ENCODE results near the gene ATF6. TPM values are rescaled to one million over a fixed set of nuclear protein-coding genes. Genes with fewer than 3 reads are reported as not detected.

ATF6 gene
- polyA plus RNA-seq, 2 donors: 2.5 to 6.5 TPM

- H3K9me3 ChIP-seq (ENCODE audit: control insufficient read depth in 2 of 2, insufficient read depth in 1 of 2, low read depth in 1 of 2, low read length in 1 of 2): no peaks in the 10 kb centered on the region
Observed at GRCh38 chr1:161949548-161949947, 183.4 kb downstream of the ATF6 start.

GRCh38 chr1:161950377-161950776 is 184.3 kb downstream of the ATF6 start:
- H3K4me1 ChIP-seq (ENCODE audit: control insufficient read depth in 2 of 2, insufficient read depth in 2 of 2, low read length in 1 of 2): no peaks in the 10 kb centered on the region
- WGBS, 2 donors: 94 to 100% methylated on average over 1 of the region's 1 CpG
- H3K4me3 ChIP-seq (ENCODE audit: low read depth in 1 of 2, low read length in 2 of 2): no peak overlapping the region
- no peaks in the 10 kb centered on the region for H3K9me3 ChIP-seq (ENCODE audit: control insufficient read depth in 2 of 2, insufficient read depth in 1 of 2, low read depth in 1 of 2, low read length in 1 of 2)
- H3K27ac ChIP-seq (ENCODE audit: low read depth in 2 of 2, low read length in 1 of 2): no peak overlapping the region
- H3K27me3 ChIP-seq (ENCODE audit: control insufficient read depth in 1 of 2, insufficient read depth in 2 of 2, low read length in 2 of 2): no peaks in the 10 kb centered on the region
- no peaks in the 10 kb centered on the region for H3K36me3 ChIP-seq (ENCODE audit: control insufficient read depth in 2 of 2, insufficient read depth in 2 of 2, low read length in 1 of 2)

More at GRCh38 chr1:161949548-161949947, 183.4 kb downstream of the ATF6 start:
- peak overlapping the region; percentile 6 to 33 for H3K27ac ChIP-seq (ENCODE audit: low read depth in 2 of 2, low read length in 1 of 2)
- no peaks in the 10 kb centered on the region for H3K27me3 ChIP-seq (ENCODE audit: control insufficient read depth in 1 of 2, insufficient read depth in 2 of 2, low read length in 2 of 2)
- H3K36me3 ChIP-seq (ENCODE audit: control insufficient read depth in 2 of 2, insufficient read depth in 2 of 2, low read length in 1 of 2): no peaks in the 10 kb centered on the region
- peaks cover 0 to under 1% of the 10 kb centered on the region in 2 donors for H3K4me1 ChIP-seq (ENCODE audit: control insufficient read depth in 2 of 2, insufficient read depth in 2 of 2, low read length in 1 of 2)
- WGBS, 2 donors: 81 to 84% methylated on average over 2 of the region's 2 CpGs
- no peak overlapping the region for H3K4me3 ChIP-seq (ENCODE audit: low read depth in 1 of 2, low read length in 2 of 2)

DNA sequence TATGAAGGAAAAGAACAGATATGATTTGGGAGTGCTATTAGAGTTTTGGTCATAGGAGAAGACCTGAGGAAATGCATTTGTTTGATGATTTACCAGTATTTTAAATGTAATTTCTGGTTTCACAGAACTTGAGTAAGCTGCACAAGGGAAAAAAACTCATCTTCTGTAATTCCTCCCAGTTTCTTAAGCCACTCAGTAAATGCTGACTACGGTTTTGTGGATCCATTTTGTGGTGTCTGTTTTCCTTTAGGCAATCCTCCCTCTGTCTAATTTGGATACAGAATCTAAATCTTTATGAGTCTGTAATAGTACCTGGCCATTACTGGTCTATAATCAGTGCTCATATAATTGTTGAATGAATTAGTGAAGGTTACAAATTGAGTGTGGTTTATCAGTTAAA is 185.5 kb downstream of the ATF6 start:
- no peaks in the 10 kb centered on the region for H3K4me1 ChIP-seq (ENCODE audit: control insufficient read depth in 2 of 2, insufficient read depth in 2 of 2, low read length in 1 of 2)
- H3K27ac ChIP-seq (ENCODE audit: low read depth in 2 of 2, low read length in 1 of 2): no peak overlapping the region
- H3K27me3 ChIP-seq (ENCODE audit: control insufficient read depth in 1 of 2, insufficient read depth in 2 of 2, low read length in 2 of 2): no peaks in the 10 kb centered on the region
- no peak overlapping the region for H3K4me3 ChIP-seq (ENCODE audit: low read depth in 1 of 2, low read length in 2 of 2)
- H3K36me3 ChIP-seq (ENCODE audit: control insufficient read depth in 2 of 2, insufficient read depth in 2 of 2, low read length in 1 of 2): no peaks in the 10 kb centered on the region
- no peaks in the 10 kb centered on the region for H3K9me3 ChIP-seq (ENCODE audit: control insufficient read depth in 2 of 2, insufficient read depth in 1 of 2, low read depth in 1 of 2, low read length in 1 of 2)
- 90 to 94% methylated on average over 1 of the region's 1 CpG for WGBS, 2 donors

DNA sequence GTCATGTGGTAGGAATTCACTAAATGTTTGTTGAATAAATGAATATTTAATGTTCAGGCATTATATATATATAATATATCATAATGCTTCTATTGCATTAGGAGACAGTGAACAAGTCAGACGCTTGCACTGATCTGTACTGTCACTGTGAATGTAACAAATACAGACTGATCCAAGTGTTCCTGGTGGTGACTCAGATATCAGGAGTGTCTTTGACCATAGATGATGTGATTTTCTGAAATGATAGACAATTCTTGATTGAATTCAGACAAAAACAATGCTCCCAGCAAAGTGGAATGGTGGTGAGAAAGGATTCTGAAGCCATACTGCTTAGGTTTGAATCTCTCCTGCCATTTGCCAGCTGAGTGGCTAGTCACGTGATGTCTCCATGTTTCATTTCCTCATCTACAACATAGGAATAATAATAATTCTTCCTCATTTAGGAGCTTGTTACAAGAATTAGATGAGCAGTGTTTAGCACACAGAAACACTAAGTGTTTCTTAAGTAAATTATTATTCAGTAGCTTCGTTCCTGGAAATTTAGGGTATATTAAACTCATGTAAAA is 186.6 kb downstream of the ATF6 start:
- WGBS, 2 donors: 92 to 94% methylated on average over 3 of the region's 3 CpGs
- no peaks in the 10 kb centered on the region for H3K9me3 ChIP-seq (ENCODE audit: control insufficient read depth in 2 of 2, insufficient read depth in 1 of 2, low read depth in 1 of 2, low read length in 1 of 2)
- H3K4me1 ChIP-seq (ENCODE audit: control insufficient read depth in 2 of 2, insufficient read depth in 2 of 2, low read length in 1 of 2): no peaks in the 10 kb centered on the region
- H3K36me3 ChIP-seq (ENCODE audit: control insufficient read depth in 2 of 2, insufficient read depth in 2 of 2, low read length in 1 of 2): no peaks in the 10 kb centered on the region
- H3K27me3 ChIP-seq (ENCODE audit: control insufficient read depth in 1 of 2, insufficient read depth in 2 of 2, low read length in 2 of 2): no peaks in the 10 kb centered on the region
- no peak overlapping the region for H3K27ac ChIP-seq (ENCODE audit: low read depth in 2 of 2, low read length in 1 of 2)
- H3K4me3 ChIP-seq (ENCODE audit: low read depth in 1 of 2, low read length in 2 of 2): no peak overlapping the region

GRCh38 chr1:161953256-161953920 is 187.3 kb downstream of the ATF6 start:
- no peaks in the 10 kb centered on the region for H3K27me3 ChIP-seq (ENCODE audit: control insufficient read depth in 1 of 2, insufficient read depth in 2 of 2, low read length in 2 of 2)
- H3K36me3 ChIP-seq (ENCODE audit: control insufficient read depth in 2 of 2, insufficient read depth in 2 of 2, low read length in 1 of 2): peaks cover 0 to 2% of the 10 kb centered on the region in 2 donors
- H3K9me3 ChIP-seq (ENCODE audit: control insufficient read depth in 2 of 2, insufficient read depth in 1 of 2, low read depth in 1 of 2, low read length in 1 of 2): no peaks in the 10 kb centered on the region
- H3K4me3 ChIP-seq (ENCODE audit: low read depth in 1 of 2, low read length in 2 of 2): no peak overlapping the region
- no peaks in the 10 kb centered on the region for H3K4me1 ChIP-seq (ENCODE audit: control insufficient read depth in 2 of 2, insufficient read depth in 2 of 2, low read length in 1 of 2)
- H3K27ac ChIP-seq (ENCODE audit: low read depth in 2 of 2, low read length in 1 of 2): no peak overlapping the region
- 84 to 90% methylated on average over 5 of the region's 5 CpGs for WGBS, 2 donors

GRCh38 chr1:161954050-161954449 is 187.9 kb downstream of the ATF6 start:
- H3K27ac ChIP-seq (ENCODE audit: low read depth in 2 of 2, low read length in 1 of 2): no peak overlapping the region
- WGBS, 2 donors: 54 to 57% methylated on average over 2 of the region's 2 CpGs

DNA sequence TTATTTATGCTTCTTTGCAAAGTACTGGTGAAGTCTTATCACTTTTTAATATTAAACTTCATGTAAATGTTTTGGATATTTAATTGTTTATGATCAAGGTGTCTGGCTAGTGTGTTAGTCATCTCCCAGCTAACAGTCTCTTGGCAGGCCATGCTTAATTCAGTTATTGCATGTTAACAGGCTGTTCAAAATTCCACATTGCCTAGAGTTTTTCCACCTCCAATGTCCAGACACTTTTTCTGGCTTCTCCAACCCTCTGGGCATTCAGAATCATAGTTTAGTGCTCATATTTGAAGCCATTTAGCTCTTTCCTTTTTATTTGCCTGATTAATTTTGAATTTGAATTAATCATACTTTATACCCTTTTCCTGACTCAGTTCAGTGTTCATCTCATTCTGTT is 188.3 kb downstream of the ATF6 start:
- H3K4me1 ChIP-seq (ENCODE audit: control insufficient read depth in 2 of 2, insufficient read depth in 2 of 2, low read length in 1 of 2): no peaks in the 10 kb centered on the region
- H3K4me3 ChIP-seq (ENCODE audit: low read depth in 1 of 2, low read length in 2 of 2): no peak overlapping the region
- no peak overlapping the region for H3K27ac ChIP-seq (ENCODE audit: low read depth in 2 of 2, low read length in 1 of 2)

More at GRCh38 chr1:161954050-161954449, 187.9 kb downstream of the ATF6 start:
- peaks cover 0 to 4% of the 10 kb centered on the region in 2 donors for H3K36me3 ChIP-seq (ENCODE audit: control insufficient read depth in 2 of 2, insufficient read depth in 2 of 2, low read length in 1 of 2)
- no peaks in the 10 kb centered on the region for H3K9me3 ChIP-seq (ENCODE audit: control insufficient read depth in 2 of 2, insufficient read depth in 1 of 2, low read depth in 1 of 2, low read length in 1 of 2)
- no peak overlapping the region for H3K4me3 ChIP-seq (ENCODE audit: low read depth in 1 of 2, low read length in 2 of 2)
- no peaks in the 10 kb centered on the region for H3K27me3 ChIP-seq (ENCODE audit: control insufficient read depth in 1 of 2, insufficient read depth in 2 of 2, low read length in 2 of 2)
- no peaks in the 10 kb centered on the region for H3K4me1 ChIP-seq (ENCODE audit: control insufficient read depth in 2 of 2, insufficient read depth in 2 of 2, low read length in 1 of 2)

DNA sequence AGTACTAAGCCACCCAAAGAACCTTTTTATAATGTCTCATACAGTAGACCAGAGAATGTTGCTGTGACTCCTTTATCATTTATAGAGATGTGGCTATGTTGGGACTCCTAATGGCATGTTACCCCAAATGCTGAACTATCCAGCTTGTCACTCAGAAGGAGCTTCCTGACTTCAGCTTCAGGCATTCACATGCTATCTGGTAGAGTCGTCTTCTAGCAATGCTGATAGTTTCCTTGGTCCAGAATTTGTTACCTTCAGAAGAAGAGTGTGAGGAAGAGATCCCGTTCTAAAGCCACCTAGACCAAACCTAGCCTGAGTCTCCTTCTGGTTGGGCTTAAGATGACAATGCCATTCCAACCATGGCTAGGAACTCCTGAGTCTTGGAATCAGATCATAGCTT is 189.5 kb downstream of the ATF6 start:
- H3K27me3 ChIP-seq (ENCODE audit: control insufficient read depth in 1 of 2, insufficient read depth in 2 of 2, low read length in 2 of 2): no peaks in the 10 kb centered on the region
- no peak overlapping the region for H3K27ac ChIP-seq (ENCODE audit: low read depth in 2 of 2, low read length in 1 of 2)
- no peak overlapping the region for H3K4me3 ChIP-seq (ENCODE audit: low read depth in 1 of 2, low read length in 2 of 2)
- no peaks in the 10 kb centered on the region for H3K9me3 ChIP-seq (ENCODE audit: control insufficient read depth in 2 of 2, insufficient read depth in 1 of 2, low read depth in 1 of 2, low read length in 1 of 2)
- no peaks in the 10 kb centered on the region for H3K4me1 ChIP-seq (ENCODE audit: control insufficient read depth in 2 of 2, insufficient read depth in 2 of 2, low read length in 1 of 2)
- peaks cover under 1 to 5% of the 10 kb centered on the region in 2 donors for H3K36me3 ChIP-seq (ENCODE audit: control insufficient read depth in 2 of 2, insufficient read depth in 2 of 2, low read length in 1 of 2)
- 91 to 96% methylated on average over 2 of the region's 2 CpGs for WGBS, 2 donors

More for the DNA sequence above, 188.3 kb downstream of the ATF6 start:
- no peaks in the 10 kb centered on the region for H3K9me3 ChIP-seq (ENCODE audit: control insufficient read depth in 2 of 2, insufficient read depth in 1 of 2, low read depth in 1 of 2, low read length in 1 of 2)
- H3K36me3 ChIP-seq (ENCODE audit: control insufficient read depth in 2 of 2, insufficient read depth in 2 of 2, low read length in 1 of 2): peaks cover 0 to 4% of the 10 kb centered on the region in 2 donors
- no peaks in the 10 kb centered on the region for H3K27me3 ChIP-seq (ENCODE audit: control insufficient read depth in 1 of 2, insufficient read depth in 2 of 2, low read length in 2 of 2)

DNA sequence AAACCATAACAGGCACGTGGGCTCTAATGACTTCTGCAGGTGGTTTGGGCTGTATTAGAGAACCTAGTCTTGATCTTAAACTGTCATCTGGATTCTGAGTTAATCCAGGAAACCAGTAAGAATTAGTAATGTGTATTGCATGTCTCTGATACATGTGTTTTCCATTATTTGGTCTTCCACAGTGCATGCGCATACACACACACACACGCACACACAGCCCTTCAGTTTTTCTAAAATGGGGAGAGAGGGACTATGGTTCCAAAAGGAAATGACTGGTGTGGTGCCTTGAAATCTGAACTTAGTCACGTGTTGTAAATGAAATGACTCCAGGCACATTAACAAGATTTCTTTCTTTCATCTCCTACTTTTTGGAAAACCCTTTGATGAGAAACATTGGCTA is 190.0 kb downstream of the ATF6 start:
- 90 to 91% methylated on average over 4 of the region's 4 CpGs for whole genome bisulfite sequencing, 2 donors

GRCh38 chr1:161956930-161957329 is 190.8 kb downstream of the ATF6 start:
- Histone ChIP-seq H3K36me3 (ENCODE audit: control insufficient read depth in 2 of 2, insufficient read depth in 2 of 2, low read length in 1 of 2) (peaks cover 2 to 6% of the 10 kb centered on the region in 2 donors), H3K4me3 (ENCODE audit: low read depth in 1 of 2, low read length in 2 of 2) (no peak overlapping the region), H3K4me1 (ENCODE audit: control insufficient read depth in 2 of 2, insufficient read depth in 2 of 2, low read length in 1 of 2) (no peaks in the 10 kb centered on the region), H3K9me3 (ENCODE audit: control insufficient read depth in 2 of 2, insufficient read depth in 1 of 2, low read depth in 1 of 2, low read length in 1 of 2) (no peaks in the 10 kb centered on the region), H3K27me3 (ENCODE audit: control insufficient read depth in 1 of 2, insufficient read depth in 2 of 2, low read length in 2 of 2) (no peaks in the 10 kb centered on the region), H3K27ac (ENCODE audit: low read depth in 2 of 2, low read length in 1 of 2) (no peak overlapping the region)
- WGBS, 2 donors: 83 to 86% methylated on average over 3 of the region's 3 CpGs

More for the DNA sequence above, 190.0 kb downstream of the ATF6 start:
- Histone ChIP-seq H3K4me1 (ENCODE audit: control insufficient read depth in 2 of 2, insufficient read depth in 2 of 2, low read length in 1 of 2) (no peaks in the 10 kb centered on the region), H3K4me3 (ENCODE audit: low read depth in 1 of 2, low read length in 2 of 2) (no peak overlapping the region), H3K27ac (ENCODE audit: low read depth in 2 of 2, low read length in 1 of 2) (no peak overlapping the region), H3K27me3 (ENCODE audit: control insufficient read depth in 1 of 2, insufficient read depth in 2 of 2, low read length in 2 of 2) (no peaks in the 10 kb centered on the region), H3K36me3 (ENCODE audit: control insufficient read depth in 2 of 2, insufficient read depth in 2 of 2, low read length in 1 of 2) (peaks cover 2 to 6% of the 10 kb centered on the region in 2 donors), H3K9me3 (ENCODE audit: control insufficient read depth in 2 of 2, insufficient read depth in 1 of 2, low read depth in 1 of 2, low read length in 1 of 2) (no peaks in the 10 kb centered on the region)
